Fibroblast of peridontal ligament (primary cell): ENCODE results near the gene CEP89.
"Not testable (repeated sequence)": the region's sequence is repeated elsewhere in the genome, so short reads cannot be mapped to it uniquely, and the experiment has no call there.

Experiments used
- DNase-seq: peaks from one replicate; pipeline ENCODE4 v3.0.0-alpha.2; 2010; ENCODE audit errors: extremely low read depth

CEP89 gene

GRCh38 chr19:32869966-32870573 is 101.7 kb downstream of the CEP89 start:
- no peak for DNase-seq

GRCh38 chr19:32869369-32869965 is 102.3 kb downstream of the CEP89 start, which contains the start of gene SLC7A9:
Gene SLC7A9, minus strand, starts transcription at chr19:32869767. Its CDS starts 1,233 bp downstream, at chr19:32868534.
- no peak for DNase-seq

- DNase-seq: no peak
Observed at GRCh38 chr19:32868206-32868950, 103.4 kb downstream of the CEP89 start.

- DNase-seq: not testable (repeated sequence)
Observed at GRCh38 chr19:32867436-32867835, 104.3 kb downstream of the CEP89 start.

- no peak for DNase-seq
Observed at GRCh38 chr19:32866564-32867265, 105.0 kb downstream of the CEP89 start.

- no peak for DNase-seq
Observed at GRCh38 chr19:32866061-32866460, 105.7 kb downstream of the CEP89 start.

GRCh38 chr19:32865326-32865725 is 106.4 kb downstream of the CEP89 start:
- DNase-seq: no peak

GRCh38 chr19:32864318-32865007 is 107.3 kb downstream of the CEP89 start:
- DNase-seq: no peak

- no peak for DNase-seq
Observed at GRCh38 chr19:32863841-32864240, 107.9 kb downstream of the CEP89 start.

- DNase-seq: no peak
Observed at GRCh38 chr19:32863301-32863700, 108.5 kb downstream of the CEP89 start.

- DNase-seq: no peak
Observed at GRCh38 chr19:32862741-32863140, 109.0 kb downstream of the CEP89 start.

- no peak for DNase-seq
Observed at GRCh38 chr19:32862173-32862572, 109.6 kb downstream of the CEP89 start.

GRCh38 chr19:32861596-32861995 is 110.2 kb downstream of the CEP89 start:
- no peak for DNase-seq

GRCh38 chr19:32859591-32859990 is 112.2 kb downstream of the CEP89 start:
- no peak for DNase-seq

GRCh38 chr19:32858559-32858958 is 113.2 kb downstream of the CEP89 start:
- DNase-seq: no peak

GRCh38 chr19:32858155-32858554 is 113.6 kb downstream of the CEP89 start:
- DNase-seq: no peak

GRCh38 chr19:32857584-32857983 is 114.2 kb downstream of the CEP89 start:
- DNase-seq: no peak

- not testable (repeated sequence) for DNase-seq
Observed at GRCh38 chr19:32856818-32857217, 114.9 kb downstream of the CEP89 start.

GRCh38 chr19:32852216-32852615 is 119.5 kb downstream of the CEP89 start:
- no peak for DNase-seq

- DNase-seq: not testable (repeated sequence)
Observed at GRCh38 chr19:32848035-32848434, 123.7 kb downstream of the CEP89 start.

- DNase-seq: no peak
Observed at GRCh38 chr19:32843716-32844245, 128.0 kb downstream of the CEP89 start.
